Activated CD4-positive, CD25-positive, alpha-beta regulatory T cell treated with anti-CD3 and anti-CD28 coated beads, Interleukin-2, amount 50 U/mL, for 24 hours (primary cell): Measurements from ENCODE around the gene CSF1R.
"Not testable (repeated sequence)": the region's sequence is repeated elsewhere in the genome, so short reads cannot be mapped to it uniquely, and the experiment has no call there.

Source experiments
- ATAC-seq, 2 donors: fragments of 150-1000 bp; cut with Tn5 transposase; one replicate each; pipeline ENCODE4 v1.10.0; 2021; ENCODE audit warnings: mild to moderate bottlenecking in 1 of 2, moderate library complexity in 1 of 2

The CSF1R gene

DNA sequence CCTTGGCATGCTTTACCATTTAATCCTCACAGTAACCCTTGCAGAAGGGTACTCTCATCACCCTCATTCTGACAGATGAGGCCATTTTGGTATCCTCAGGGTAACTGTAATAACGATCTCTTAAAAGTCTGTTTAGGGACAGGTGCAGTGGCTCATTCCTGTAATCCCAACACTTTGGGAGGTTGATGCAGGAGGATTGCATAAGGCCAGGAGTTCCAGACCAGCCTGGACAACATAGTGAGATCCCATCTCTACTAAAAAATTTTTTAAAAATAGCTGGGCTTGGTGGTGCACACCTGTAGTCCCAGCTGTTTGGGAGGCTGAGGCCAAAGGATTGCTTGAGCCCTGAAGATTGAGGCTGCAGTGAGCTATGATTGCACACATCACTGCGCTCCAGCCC is 31.8 kb downstream of the CSF1R start:
- ATAC-seq: no peak

DNA sequence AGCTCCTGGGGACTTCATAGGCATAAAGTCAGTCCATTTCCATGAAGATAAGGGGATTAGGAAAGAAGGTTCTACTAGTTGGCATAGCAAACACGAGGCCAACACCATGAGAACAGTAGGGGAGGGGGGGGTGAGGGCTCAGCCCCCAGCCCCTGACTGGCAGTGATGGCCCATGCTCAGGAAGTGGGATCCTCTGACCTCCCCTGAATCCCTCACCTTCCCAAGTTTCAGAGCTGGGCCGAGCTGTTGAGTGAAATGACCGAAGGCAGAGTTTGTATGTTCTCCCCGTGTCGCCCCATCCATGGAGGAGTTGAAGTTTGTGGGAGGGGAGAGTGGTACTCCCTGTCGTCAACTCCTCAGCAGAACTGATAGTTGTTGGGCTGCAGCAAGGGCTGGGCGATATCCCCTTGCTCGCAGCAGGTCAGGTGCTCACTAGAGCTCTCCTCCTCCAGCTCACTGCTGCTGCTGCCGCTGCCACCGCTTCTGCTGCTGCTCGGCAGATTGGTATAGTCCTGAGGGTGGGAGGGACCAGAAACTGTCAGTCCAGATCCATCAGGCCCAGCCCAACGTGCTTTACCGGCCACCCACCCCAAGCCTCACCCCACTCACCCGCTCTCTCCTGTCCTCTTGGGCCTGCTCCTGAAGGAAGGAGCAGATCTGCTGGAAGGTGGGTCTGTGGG is 32.5 kb downstream of the CSF1R start:
- no peak for ATAC-seq

DNA sequence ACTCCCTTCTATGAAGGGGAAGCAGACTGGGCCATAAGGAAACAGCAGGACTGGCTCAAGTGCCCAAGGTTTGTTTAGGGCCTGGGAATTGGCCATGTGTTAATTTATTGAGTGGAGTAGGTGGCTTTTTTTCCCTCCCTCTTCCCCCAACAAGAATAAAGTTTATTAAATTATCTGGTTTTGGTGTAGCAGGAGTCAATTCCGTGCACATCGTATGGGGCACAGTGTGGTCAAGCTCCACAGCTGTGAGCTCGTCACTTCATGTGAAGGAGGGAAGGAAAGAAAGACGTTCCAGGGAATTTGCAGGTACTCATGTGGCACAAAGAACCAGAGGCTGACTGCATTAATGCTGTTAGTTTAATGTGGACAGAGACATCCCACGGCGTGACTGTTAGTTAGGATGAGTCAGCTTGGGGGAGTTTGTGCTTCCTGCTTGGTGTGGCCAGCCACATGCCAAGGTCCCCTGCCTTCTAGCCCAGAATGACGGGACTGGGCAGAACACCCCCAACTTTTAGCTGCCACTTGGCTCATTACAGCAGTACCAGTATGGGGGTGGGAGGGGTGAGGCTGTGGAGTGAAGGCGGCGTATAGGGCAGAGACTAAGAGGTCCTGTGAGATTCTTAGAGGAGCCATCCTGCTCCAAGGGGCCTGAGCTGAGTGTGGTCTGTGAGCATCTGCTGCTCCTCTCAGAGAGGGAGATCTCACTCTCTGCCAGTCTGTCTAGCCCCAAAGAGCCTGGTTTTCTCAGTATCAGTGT is 33.2 kb downstream of the CSF1R start:
- no peak for ATAC-seq

DNA sequence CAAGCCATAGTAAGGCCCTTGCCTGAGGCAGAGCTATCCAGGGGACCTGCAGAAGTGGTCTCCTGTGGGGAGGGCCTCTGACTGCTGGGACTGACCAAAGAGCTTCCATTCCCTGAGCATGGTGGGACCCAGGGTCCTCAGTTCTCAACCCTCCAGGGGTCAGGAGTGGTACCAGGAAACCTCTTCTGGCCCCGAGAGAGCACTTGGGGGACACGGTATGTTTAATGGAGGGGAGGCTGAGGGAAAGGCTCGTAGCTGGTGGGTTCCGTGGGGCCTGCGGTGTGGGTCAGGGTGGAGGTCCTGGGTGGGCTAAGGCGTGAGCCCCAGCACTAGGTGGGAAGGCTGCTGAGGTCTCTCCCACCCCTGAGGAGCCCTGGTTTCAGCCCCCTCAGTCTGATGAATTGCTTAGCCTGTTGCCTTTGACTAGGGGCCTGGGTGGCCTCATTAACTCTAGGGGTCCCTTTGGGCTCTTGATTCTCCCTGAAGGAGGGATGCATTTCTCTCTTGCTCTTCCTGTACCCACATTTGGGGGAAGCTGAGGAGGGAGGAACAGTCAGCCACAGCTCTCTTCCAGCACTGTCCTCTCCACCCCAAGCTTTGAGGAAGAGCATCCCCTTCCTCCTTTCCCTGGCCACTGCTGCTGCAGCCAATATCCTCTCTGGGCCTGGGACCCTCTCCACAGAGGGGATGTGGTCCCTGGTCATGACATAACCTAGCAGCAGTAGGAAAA is 34.0 kb downstream of the CSF1R start:
- no peak for ATAC-seq

DNA sequence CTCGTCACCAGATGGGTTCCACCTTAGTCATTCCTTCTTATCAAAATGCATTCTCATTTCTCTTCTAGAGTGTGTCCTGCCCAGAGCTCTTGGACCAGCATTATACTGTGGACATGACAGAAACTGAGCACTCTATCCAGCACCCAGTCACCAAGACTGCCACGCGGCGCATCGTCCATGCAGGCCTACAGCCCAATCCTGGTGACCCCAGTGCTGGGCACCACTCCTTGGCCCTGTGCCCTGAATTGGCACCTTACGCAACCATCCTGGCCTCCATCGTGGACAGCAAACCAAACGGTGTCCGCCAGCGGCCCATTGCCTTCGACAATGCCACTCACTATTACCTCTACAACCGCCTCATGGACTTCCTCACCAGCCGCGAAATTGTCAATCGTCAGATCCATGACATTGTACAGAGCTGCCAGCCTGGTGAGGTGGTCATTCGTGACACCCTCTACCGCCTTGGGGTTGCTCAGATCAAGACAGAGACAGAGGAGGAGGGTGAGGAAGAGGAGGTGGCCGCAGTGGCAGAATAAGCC is 34.6 kb downstream of the CSF1R start:
- no peak for ATAC-seq

GRCh38 chr5:150050172-150050811 is 36.1 kb downstream of the CSF1R start:
- ATAC-seq: peak in 1 of 2 donors; percentile 40

DNA sequence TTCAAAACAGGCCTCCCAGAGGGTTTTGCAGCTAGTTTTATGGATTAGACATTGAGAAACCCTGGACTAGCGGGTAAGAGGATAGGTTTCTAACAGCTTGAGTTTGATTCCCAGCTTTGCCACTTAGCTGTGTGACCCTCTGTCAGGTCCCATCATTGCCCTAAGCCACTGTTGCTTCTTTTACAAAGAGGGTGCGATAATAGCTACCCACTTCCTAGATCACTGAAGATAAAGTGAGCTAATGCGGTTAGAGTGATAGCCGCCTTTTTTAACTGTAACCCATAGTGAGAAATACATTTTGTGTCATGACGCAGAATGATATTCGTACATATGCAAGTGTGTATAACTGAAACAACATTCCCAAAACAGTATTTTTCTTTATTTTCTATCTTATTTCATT is 40.3 kb downstream of the CSF1R start:
- ATAC-seq: no peak

GRCh38 chr5:150045549-150045948 is 40.8 kb downstream of the CSF1R start:
- ATAC-seq: no peak

GRCh38 chr5:150044712-150045111 is 41.6 kb downstream of the CSF1R start:
- ATAC-seq: no peak

- no peak for ATAC-seq
Measured at GRCh38 chr5:150044329-150044681, 42.0 kb downstream of the CSF1R start.

DNA sequence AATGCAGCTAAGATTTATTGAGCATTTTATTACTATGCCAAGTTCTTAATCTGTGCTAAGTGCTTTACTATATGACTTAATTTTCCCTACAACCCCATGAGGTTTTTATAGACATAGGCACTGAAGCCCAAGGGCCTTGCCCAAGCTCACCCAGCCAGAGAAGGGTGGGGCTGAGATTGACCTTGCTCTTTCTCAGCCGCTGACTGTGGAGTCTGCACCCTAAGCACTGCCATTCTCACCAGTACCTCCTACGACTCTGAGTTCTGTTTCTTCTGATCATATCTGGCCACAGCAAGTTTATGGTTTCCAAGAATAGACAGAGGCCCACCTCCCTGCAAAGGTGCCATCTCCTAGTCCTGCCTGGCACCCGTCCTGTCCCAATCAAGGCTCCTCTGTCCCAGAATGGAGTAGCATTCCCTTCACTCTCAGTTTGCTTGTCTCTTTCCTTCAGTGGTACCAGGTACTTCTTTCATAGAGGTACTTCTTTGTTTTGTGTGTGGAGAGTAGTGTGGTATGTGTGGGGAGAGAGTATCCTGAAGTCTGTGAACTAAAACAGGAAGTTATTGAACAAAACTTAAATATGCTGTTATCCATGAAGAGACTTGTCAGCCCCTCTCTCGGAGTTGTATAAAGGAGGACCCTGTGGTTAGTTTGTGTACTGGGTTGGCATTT is 42.6 kb downstream of the CSF1R start:
- no peak for ATAC-seq

- no peak for ATAC-seq
Measured at GRCh38 chr5:150042459-150042858, 43.9 kb downstream of the CSF1R start.

- no peak for ATAC-seq
Measured at GRCh38 chr5:150038547-150038946, 47.8 kb downstream of the CSF1R start.

DNA sequence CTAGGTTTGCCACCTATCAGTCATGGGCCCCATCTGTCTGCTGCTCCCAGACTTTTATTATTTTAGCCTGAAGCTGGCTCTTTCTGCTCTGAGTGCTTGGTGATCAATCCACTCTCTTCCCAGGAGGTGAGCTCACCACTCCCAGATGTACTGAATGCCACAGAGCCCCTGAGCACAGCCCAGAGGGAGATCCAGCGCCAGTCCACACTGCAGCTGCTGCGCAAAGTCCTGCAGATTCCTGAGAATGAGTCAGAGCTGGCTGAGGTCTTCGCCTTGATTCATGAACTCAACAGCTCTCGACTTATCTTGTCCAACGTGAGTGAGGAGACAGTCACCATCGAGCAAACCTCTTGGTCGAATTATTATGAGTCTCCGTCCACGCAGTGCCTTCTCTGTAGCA is 49.8 kb downstream of the CSF1R start:
- no peak for ATAC-seq

DNA sequence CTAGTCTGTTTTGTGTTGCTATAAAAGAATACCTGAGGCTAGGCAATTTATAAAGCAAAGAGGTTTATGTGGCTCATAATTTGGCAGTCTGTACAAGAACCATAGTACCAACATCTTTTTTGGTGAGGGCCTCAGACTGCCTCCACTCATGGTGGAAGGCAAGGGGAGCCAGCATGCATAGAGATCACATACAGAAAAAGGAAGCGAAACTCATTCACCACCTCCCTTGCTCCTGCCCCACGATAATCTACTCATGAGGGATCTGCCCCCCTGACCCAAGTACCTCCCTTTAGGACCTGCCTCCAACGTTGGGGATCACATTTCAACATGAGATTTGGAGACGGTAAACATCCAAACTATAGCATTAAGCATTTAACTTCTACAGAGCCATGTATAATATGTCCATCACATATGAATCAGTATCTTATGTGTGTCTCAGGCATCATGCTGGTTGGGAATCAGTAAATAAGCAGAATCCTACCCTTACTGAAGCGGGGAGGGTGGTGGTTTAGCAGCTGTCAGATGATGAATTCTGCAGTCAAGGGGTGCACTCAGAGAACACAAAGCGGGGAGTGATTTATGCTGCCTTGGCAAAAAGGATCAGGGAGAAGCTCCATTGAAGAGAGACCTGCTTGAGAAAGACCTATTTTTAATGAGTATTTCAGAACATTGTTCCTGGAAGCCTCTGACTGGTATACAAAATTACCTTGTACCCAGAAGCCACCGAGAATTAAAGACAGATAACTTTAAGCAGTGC is 51.0 kb downstream of the CSF1R start:
- no peak for ATAC-seq

GRCh38 chr5:150034662-150035061 is 51.7 kb downstream of the CSF1R start:
- ATAC-seq: no peak

DNA sequence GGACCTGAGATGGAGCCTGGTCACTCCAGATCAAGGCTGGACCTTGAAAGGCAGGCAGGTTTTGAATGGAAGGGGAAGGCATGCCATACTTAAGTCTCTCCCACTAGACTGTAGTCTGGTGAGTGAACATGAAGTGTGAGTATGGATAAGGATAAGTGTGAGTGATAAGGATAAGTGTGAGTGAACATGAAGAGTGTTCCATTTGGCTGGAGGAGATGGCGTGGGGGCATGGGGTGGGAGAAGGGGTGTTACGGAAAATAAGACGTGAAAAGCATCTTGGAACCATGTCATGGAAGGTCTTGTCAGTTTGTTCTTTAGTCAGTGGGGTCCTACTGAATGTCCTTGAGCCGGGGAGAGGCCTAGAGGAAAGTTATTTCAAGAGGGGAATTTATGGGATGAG is 53.0 kb downstream of the CSF1R start:
- no peak for ATAC-seq

DNA sequence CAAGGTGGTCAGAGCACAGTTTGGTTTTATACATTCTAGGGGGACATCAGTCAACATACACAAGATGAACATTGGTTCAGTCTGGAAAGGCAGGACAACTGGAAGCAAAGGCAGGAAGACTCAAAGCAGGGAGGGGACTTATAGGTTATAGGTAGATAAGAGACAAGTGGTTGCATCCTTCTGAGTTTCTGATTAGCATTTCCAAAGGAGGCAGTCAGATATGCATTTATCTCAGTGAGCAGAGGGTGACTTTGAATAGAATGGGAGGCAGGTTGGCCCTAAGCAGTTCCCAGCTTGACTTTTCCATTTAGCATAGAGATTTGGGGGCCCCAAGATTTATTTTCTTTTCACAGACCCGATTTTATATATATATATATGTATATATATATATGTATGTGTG is 58.3 kb downstream of the CSF1R start:
- not testable (repeated sequence) for ATAC-seq

- no peak for ATAC-seq
Measured at GRCh38 chr5:150026682-150027172, 59.6 kb downstream of the CSF1R start.

GRCh38 chr5:150024346-150024984 is 61.9 kb downstream of the CSF1R start:
- ATAC-seq: no peak

DNA sequence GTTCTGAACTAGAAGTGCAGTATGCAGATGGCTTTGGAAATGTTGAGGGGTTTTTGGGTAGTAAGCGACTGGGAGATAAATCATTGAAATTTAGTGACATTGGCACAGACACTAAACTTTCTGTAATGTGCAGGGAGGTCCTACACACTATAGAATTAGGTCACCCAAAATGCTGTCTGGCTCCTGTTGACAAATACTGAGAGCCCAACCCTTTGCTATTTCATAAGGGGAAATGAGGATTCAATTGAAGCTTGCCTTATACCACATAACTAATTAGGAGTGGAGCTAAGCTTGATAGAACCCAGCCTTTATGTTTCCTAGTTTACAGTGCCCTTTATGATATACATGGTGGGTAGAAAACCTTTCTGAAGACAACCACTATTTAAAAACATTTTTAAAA is 63.2 kb downstream of the CSF1R start:
- no peak for ATAC-seq
